Measurements from ENCODE around the gene PGRMC2.

GRCh38 chr4:128335541-128335940 is 47.9 kb upstream of the PGRMC2 start:
- TF ChIP-seq CTCF (IDR thresholded peaks at IDR 0.05; ENCODE audit: low read depth, low read length) (no peak), POLR2A (IDR thresholded peaks at IDR 0.05; ENCODE audit: extremely low read depth, insufficient read length) (no peak), MYC (IDR thresholded peaks at IDR 0.05; ENCODE audit: low read depth, low read length) (no peak)
- TF ChIP-seq, protein P1, sequence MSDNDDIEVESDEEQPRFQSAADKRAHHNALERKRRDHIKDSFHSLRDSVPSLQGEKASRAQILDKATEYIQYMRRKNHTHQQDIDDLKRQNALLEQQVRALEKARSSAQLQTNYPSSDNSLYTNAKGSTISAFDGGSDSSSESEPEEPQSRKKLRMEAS (IDR thresholded peaks at IDR 0.05; ENCODE audit: low read depth, low read length) = no peak

All from NB4 (cell line).